SKM-1 treated with dmso at 0.1 percent for 144 hours (cell line): ENCODE results near the gene FRMD4A.
"Not testable (repeated sequence)": the region's sequence is repeated elsewhere in the genome, so short reads cannot be mapped to it uniquely, and the experiment has no call there.

ENCODE experiments used
- DNase-seq: peaks from one replicate; lab custom pipeline; 2025; ENCODE audit not compliant: unreplicated experiment; lab: John Stamatoyannopoulos, UW

FRMD4A gene

GRCh38 chr10:13715596-13715995 lies 615.1 kb downstream of the FRMD4A start:
- DNase-seq: not testable (repeated sequence)

DNA sequence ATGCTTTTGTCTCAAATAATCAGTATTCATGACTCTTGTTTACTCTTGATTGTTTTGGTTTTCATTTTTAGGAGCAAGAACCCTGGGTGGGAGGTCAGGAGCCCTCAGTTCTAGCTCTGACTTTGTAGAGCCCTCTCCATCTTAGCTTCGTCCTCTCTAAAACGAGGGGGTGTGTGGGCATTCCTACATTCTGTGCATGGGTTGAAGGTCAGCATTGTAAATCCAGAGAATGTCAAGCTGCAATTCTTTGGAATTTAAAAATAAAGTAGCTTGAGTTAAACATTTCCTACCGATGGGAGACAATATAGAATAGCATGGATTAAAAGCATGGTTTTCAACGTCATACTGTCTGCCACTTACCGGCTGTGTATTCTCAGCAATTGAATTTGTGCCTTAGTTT lies 615.6 kb downstream of the FRMD4A start:
- no peak for DNase-seq

DNA sequence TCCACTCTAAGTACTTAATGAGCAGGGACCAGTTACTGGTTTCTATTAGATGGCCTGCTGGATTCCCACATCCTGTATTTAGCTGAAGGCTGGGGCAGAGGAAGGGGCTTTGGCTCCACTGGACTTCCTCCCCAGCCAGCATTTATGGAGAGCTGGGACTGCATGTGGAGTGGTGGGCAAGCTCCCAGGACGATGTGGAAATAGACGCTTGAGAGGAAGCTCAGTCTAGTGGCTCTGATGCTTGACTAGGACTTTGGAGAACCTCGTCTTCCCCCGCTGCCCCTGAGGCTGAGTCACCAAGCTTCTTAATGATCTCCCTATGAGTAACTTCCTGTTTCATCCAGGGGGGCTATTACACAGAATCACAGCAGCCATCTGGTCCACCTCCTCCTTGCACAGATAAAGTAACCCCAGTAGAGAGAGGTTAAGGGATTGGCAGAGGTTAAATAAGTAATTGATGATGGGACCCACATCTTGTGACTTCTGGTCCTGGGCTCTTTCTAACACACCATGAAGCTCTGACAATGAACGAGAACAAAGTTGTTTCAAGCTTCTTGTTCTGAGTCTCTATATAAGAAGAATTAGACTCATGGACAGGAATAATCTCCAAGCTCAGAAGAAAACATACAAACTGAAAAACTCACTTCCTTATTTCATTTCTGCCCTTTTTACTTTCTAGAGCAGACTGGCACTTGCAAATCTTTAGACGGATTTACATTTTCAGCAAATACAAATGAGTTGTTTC lies 617.7 kb downstream of the FRMD4A start:
- DNase-seq: peak; percentile 65

DNA sequence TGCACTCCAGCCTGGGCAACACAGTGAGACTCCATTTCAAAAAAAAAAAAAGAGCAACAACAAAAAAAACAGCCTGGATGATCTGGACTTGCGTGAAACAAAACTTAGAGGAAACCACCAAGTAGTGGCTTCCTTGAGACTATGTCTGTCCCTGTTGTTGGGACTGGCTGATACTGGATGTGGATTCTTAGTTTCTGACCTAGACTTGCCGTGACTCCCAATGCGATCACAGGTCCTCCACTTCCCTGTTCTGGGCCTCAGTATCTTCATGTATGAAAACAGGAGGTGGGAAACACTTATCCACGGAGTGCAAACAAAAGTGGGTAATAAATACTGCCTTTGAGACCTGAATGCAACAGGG lies 618.3 kb downstream of the FRMD4A start:
- no peak for DNase-seq

DNA sequence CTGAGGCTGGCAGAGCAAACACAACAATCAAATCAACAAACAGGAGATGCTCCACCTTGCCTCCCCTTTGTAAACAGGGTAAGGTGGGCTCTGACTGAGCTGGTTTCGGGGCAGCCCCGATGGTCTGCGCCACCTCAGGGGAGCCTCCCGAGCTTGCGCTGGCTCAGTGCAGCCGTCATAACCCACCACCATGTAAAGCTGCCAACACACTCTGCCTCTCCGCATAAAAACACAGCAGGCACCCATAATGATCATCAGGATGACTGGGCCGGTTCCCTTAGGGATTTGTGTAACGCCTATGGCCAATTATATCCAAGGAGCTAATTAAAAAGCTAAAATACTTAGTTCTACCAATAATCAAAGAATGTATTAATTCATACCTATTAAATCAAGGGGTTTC lies 619.4 kb downstream of the FRMD4A start:
- DNase-seq: no peak

DNA sequence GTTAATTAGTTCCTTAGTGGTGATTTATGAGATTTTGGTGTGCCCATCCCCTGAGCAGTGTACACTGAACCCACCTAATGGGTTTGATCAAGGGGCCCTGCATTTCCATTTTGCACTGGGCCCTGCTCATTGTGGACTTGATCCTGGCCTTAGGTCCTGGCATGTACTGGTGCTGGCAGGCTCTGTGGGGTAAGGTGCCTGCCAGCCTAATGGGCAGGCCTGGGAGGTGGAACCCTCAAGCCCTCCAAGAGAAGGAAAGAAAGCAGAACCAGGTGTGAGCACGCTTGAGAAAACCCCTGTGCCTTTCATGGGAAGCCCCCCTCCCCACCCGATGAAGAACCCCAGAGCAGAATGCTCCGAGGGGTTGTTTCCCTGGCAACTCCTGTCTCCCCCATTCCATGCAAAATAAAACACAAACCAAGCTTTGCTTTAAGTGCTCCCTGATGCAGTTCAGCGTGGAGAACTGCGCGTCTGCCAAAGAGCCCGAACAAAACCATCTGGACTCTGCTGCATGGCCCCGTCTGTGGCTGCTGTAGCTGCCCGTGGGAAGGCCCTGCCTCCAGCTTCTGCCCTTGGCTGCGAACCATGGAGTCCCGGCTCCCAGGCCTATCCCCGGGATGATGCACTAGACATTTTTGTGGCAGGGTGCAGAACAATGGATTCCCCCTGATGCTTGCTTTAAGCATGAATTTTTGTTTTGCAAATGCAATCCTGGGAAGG lies 620.6 kb downstream of the FRMD4A start:
- no peak for DNase-seq

DNA sequence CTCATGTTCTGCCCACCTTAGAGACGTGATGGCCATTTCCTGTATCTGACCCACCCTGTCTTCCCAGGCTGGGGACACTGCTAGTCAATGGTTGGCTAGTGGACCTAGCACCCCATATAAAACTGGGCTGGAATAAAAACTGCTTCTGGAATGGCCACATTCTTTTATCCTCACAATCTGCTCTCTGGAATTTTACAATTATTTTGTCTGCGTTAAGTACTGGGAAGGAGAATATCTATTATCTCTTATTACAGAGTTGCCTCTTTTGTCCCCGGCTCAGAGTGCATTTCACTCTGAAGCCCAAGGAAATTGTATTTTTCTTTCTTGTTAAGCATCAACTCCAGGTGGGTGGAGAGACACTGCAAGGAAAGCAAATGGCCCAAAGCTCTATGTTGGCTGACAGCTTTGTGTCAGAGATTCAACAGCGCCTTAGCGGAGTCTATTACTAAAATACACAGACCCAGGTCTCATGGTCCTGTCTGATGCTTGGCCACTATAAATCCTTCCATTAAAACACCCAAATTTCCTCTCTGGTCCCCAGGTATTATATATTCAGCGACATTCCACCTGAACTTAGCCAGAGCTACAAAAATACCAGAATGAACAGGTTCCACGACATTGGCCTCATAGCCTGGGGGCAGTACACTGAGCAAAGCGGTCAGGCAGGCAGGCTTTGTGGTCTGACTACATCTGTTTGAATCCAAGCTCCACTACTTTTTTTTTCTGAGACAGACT lies 622.3 kb downstream of the FRMD4A start:
- no peak for DNase-seq

GRCh38 chr10:13707156-13707881 lies 623.4 kb downstream of the FRMD4A start:
- no peak for DNase-seq

DNA sequence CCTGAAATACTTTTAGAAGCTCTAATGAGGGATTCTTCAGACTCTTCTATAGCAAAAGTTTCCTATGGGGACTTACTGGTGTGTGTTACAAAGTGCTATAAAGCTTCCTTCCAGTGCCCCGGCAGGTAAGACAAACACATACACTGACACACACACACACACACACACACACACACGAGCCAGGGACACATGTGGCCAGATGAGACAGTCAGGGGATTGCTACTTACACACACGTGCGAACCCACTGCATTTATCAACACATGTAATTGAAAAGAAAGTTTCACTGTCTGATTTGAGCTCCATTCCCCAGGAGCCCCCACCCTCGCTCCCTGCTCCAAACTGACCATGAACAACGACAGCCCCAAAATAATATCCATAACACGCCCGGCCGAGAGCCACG lies 624.1 kb downstream of the FRMD4A start:
- no peak for DNase-seq

- DNase-seq: no peak
Measured at GRCh38 chr10:13706175-13706574, 624.5 kb downstream of the FRMD4A start.

DNA sequence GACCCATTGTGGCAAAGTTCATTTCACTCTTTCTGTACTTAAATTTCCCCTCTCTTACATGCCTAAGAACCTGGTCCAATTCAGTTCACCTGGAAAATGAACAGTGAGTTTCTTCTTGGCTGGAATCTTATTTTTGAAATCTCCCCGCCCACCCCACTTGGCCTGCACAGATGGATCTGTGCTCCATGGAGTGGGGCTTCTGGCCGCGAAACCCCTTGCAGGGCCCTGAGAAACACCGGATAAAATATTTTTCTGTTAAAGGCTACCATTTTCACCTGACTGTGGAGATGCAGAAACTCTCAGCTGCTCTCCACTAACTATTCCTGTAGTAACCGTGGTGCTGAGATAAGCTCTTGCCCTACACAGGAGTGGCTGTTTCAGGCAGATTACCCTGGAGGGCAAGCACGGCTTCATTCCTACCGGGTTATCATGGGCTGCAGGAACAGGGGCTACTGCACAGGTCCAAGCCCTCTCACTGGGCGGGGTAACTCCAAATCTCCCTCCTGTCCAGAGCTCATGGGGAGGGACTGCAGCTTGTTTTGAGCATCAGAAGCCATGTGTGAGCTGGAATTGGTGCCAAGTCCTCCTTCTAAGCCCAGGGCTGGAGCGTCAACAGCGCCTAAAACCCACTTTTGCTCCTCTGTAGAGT lies 625.1 kb downstream of the FRMD4A start:
- no peak for DNase-seq

DNA sequence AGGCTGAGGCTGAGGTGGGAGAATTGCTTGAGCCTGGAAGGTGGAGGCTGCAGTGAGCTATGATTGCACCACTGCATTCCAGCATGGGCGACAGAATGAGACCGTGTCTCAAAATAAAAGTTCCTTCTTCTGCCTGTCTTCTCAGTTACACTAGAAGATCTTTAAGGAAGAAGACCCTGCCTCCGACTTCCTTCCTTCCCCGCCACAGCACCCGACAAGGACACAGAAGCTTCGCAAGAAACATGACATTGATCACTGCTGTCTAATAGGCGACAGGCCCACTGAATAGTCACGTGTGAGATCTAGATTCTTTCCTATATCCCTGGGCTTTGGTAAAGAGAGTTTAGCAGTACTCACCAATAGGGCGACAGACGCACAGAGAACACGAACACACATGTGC lies 625.8 kb downstream of the FRMD4A start:
- no peak for DNase-seq

- no peak for DNase-seq
Measured at GRCh38 chr10:13703997-13704536, 626.7 kb downstream of the FRMD4A start.

- DNase-seq: no peak
Measured at GRCh38 chr10:13703101-13703818, 627.5 kb downstream of the FRMD4A start.

- DNase-seq: no peak
Measured at GRCh38 chr10:13701157-13701919, 629.4 kb downstream of the FRMD4A start.

GRCh38 chr10:13700473-13701144 lies 630.1 kb downstream of the FRMD4A start:
- DNase-seq: no peak

GRCh38 chr10:13699216-13699615 lies 631.5 kb downstream of the FRMD4A start:
- DNase-seq: no peak

- no peak for DNase-seq
Measured at GRCh38 chr10:13698217-13698616, 632.5 kb downstream of the FRMD4A start.

DNA sequence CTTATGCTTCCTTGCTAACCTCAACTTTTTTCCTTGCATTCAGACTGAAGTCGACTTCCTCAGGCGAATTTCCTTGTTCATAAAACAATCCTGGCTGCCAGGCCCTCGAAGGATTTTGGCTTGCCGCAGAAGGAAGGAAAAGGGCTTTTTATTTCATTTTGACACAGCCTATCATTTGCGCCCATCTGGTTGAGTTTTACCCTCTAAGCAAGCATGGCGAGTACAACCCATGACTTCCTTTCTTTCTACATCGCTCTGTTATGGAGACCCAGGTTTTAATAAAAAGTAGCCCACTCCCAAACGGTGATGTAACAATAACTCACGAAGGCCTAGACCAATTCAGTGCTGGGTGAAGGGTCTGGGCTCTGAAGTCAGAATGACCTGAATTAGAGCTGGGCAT lies 634.7 kb downstream of the FRMD4A start:
- no peak for DNase-seq
